K562 (cell line): Measurements from ENCODE around the gene PCED1B. TPM values are rescaled to one million over a fixed set of nuclear protein-coding genes. Genes with fewer than 3 reads are reported as not detected.

Source experiments
- ATAC-seq: fragments of 200-7000 bp; cut with Tn5 transposase; 3 replicates; pipeline ENCODE4 v1.9.1; 2020; ENCODE audit warnings: moderate library complexity
- BruUV-seq: library from RNA; stranded (reverse); fragments of 400-500 nt; replicated peaks from 2 replicates; lab custom pipeline; 2021; lab: Mats Ljungman, UMichigan
- CTCF ChIA-PET: fragments of 300-600 bp; formaldehyde crosslinking; extraction: SDS; loops from one replicate; lab custom pipeline; 2021; ENCODE audit warnings: low intra/inter-chr PET ratio; lab: Yijun Ruan, JAX
- POLR2A ChIA-PET: fragments of 300-600, 350-650 bp; sonication (Branson Sonifier 250); formaldehyde crosslinking; extraction: SDS; loops from one replicate; lab custom pipeline; 2021; ENCODE audit warnings: antibody characterized with exemption, inconsistent platforms; lab: Yijun Ruan, JAX
- DNase-seq, 4 experiments: peaks; one replicate each; pipeline versions ENCODE4 v3.0.0 to v3.0.0-alpha.2; 2011 to 2018; ENCODE audit warnings: low spot score in 3 of 4, mixed read lengths in 3 of 4; ENCODE audit errors: extremely low read depth in 1 of 4
- FAIRE-seq: peaks from 2 replicates; lab custom pipeline; 2011; peaks lifted over from hg19 to GRCh38; lab: Jason Lieb, UNC
- H2AFZ ChIP-seq: 2 replicates; pipeline ENCODE4 v1.6.0; 2011; ENCODE audit warnings: low read depth, low read length, control low read depth, inconsistent platforms
- H3K27ac ChIP-seq: fragments of 200-600 bp; 3 replicates; pipeline ENCODE4 v1.8.0; 2011; ENCODE audit warnings: low read depth, mild to moderate bottlenecking, control low read depth, inconsistent platforms, low read length, moderate library complexity, mixed read lengths; ENCODE audit errors: extremely low read depth
- H3K27me3 ChIP-seq, 2 experiments: fragments of 300-600 bp in 1 of 2; 2 replicates in 1 of 2; 3 replicates in 1 of 2; pipeline versions ENCODE4 v1.6.0 to v1.8.0; 2011; ENCODE audit warnings: inconsistent platforms in 2 of 2, low read length in 2 of 2, mild to moderate bottlenecking in 1 of 2, mixed read lengths in 1 of 2, moderate library complexity in 1 of 2; ENCODE audit not compliant: control insufficient read depth in 2 of 2, insufficient read depth in 2 of 2
- H3K36me3 ChIP-seq: fragments of 300-600 bp; 3 replicates; pipeline ENCODE4 v1.8.0; 2011; ENCODE audit warnings: mild to moderate bottlenecking, low read length, inconsistent platforms; ENCODE audit not compliant: control insufficient read depth, insufficient read depth
- H3K4me1 ChIP-seq, 2 experiments: fragments of 200-600 bp in 1 of 2; replicated peaks in 1 of 2; 2 replicates in 1 of 2; 3 replicates in 1 of 2; pipeline versions ENCODE4 v1.5.1 to v1.8.0; 2011; ENCODE audit warnings: inconsistent platforms in 2 of 2, low read length in 2 of 2, mild to moderate bottlenecking in 1 of 2, mixed read lengths in 1 of 2, moderate library complexity in 1 of 2; ENCODE audit not compliant: control insufficient read depth in 2 of 2, insufficient read depth in 2 of 2
- H3K4me2 ChIP-seq: 2 replicates; pipeline ENCODE4 v1.6.1; 2011; ENCODE audit warnings: low read length, control low read depth, inconsistent platforms, mixed read lengths; ENCODE audit not compliant: insufficient read depth
- H3K4me3 ChIP-seq: fragments of 200-600 bp; sonication (generic), shearing (Covaris generic); 2 replicates; pipeline ENCODE4 v1.5.1; 2016; ENCODE audit warnings: control low read depth, inconsistent platforms
- H3K79me2 ChIP-seq: fragments of 200-600 bp; 3 replicates; pipeline ENCODE4 v1.8.0; 2011; ENCODE audit warnings: low read length, inconsistent platforms; ENCODE audit not compliant: control insufficient read depth, insufficient read depth
- H3K9ac ChIP-seq, 2 experiments: 2 replicates each; pipeline versions ENCODE4 v1.6.0 to v1.6.1; 2011; ENCODE audit warnings: low read depth in 2 of 2, low read length in 2 of 2, control low read depth in 1 of 2, inconsistent platforms in 1 of 2, mild to moderate bottlenecking in 1 of 2, mixed read lengths in 1 of 2; ENCODE audit not compliant: insufficient read depth in 1 of 2
- H3K9me1 ChIP-seq: one replicate; pipeline ENCODE4 v1.6.0; 2011; ENCODE audit warnings: inconsistent platforms, mild to moderate bottlenecking, low read length, moderate library complexity; ENCODE audit not compliant: control insufficient read depth, insufficient read depth
- H3K9me3 ChIP-seq: replicated peaks from 2 replicates; pipeline ENCODE4 v1.5.1; 2011; ENCODE audit warnings: low read depth, low read length, inconsistent platforms; ENCODE audit not compliant: control insufficient read depth, insufficient read depth
- H4K20me1 ChIP-seq: replicated peaks from 2 replicates; pipeline ENCODE4 v1.6.1; 2011; ENCODE audit warnings: low read length, inconsistent platforms, mixed read lengths; ENCODE audit not compliant: control insufficient read depth, insufficient read depth
- ADNP ChIP-seq: fragments of 200-800 bp; sonication (Bioruptor generic); IDR thresholded peaks from 2 replicates; pipeline ENCODE4 v1.6.1; 2016; ENCODE audit warnings: missing genetic modification characterization, missing compliant biosample characterization
- CBX8 ChIP-seq: fragments of 200-600 bp; sonication (generic); IDR thresholded peaks from 2 replicates; pipeline ENCODE4 v1.6.1; 2012; ENCODE audit warnings: borderline replicate concordance, mixed run types, low read depth, mild to moderate bottlenecking, moderate library complexity, mixed read lengths, low read length, control low read depth, inconsistent platforms; ENCODE audit not compliant: poor library complexity, severe bottlenecking; ENCODE audit errors: extremely low read depth
- EP300 ChIP-seq: IDR thresholded peaks from 2 replicates; pipeline ENCODE4 v1.6.1; 2012; ENCODE audit warnings: low read length, improper control_type of control experiment
- GTF2F1 ChIP-seq: IDR thresholded peaks from 2 replicates; pipeline ENCODE4 v1.6.1; 2011; ENCODE audit warnings: low read depth, low read length, improper control_type of control experiment
- HNRNPK ChIP-seq: fragments of 200-400 bp; formaldehyde crosslinking; IDR thresholded peaks from one replicate; pipeline ENCODE4 v1.6.1; 2018; ENCODE audit warnings: mild to moderate bottlenecking, low read depth, low read length; ENCODE audit not compliant: poor library complexity, severe bottlenecking
- NFE2 ChIP-seq: IDR thresholded peaks from 2 replicates; pipeline ENCODE4 v1.6.1; 2014; ENCODE audit warnings: antibody characterized with exemption, low read depth
- ZNF41 ChIP-seq: fragments of 250-450 bp; sonication (Bioruptor Pico); conservative IDR thresholded peaks from 2 replicates; pipeline ENCODE4 v1.4.0; 2020; ENCODE audit warnings: mild to moderate bottlenecking
- ZNF707 ChIP-seq: fragments of 250-450 bp; sonication (Bioruptor Pico); conservative IDR thresholded peaks from 2 replicates; pipeline ENCODE4 v1.8.0; 2022; ENCODE audit warnings: inconsistent platforms, mild to moderate bottlenecking, moderate library complexity
- WGBS: fragments of 100-300 bp; shearing (Covaris generic); methylation state at CpG from one replicate; pipeline ENCODE4 v1.1.6; 2016; ENCODE audit warnings: low coverage, mixed read lengths; ENCODE audit not compliant: insufficient coverage; ENCODE audit errors: missing lambda C conversion rate; 5-methylcytosine and 5-hydroxymethylcytosine counted together
- in situ Hi-C: fragments of 300-500 bp; cut with MboI; formaldehyde crosslinking; loops from 4 replicates; pipeline ENCODE4 v1.15.0; 2018; ENCODE audit warnings: inconsistent platforms, mixed read lengths
- intact Hi-C: fragments of 100-400 bp; cut with micrococcal nuclease; formaldehyde crosslinking; loops from 2 replicates; pipeline ENCODE4 v1.14.2; 2022
- polyA plus RNA-seq, 8 experiments: library from polyadenylated mRNA; depleted of rRNA in 4 of 8; stranded (reverse) in 5 of 8; unstranded in 3 of 8; fragments of >200 nt; fragmentation: Nextera tagmentation in 2 of 8; fragmentation: Illumina TruSeq in 1 of 8; extraction: Ambion mirVana in 2 of 8; extraction: Trizol in 1 of 8; gene quantifications; 2 replicates each; pipeline versions ENCODE4 v1.2.1 to v1.2.3, GENCODE V29; 2011 to 2014; ENCODE audit warnings: inconsistent platforms in 1 of 8, missing spikeins in 1 of 8
- total RNA-seq, 7 experiments: library from RNA; depleted of rRNA in 6 of 7; stranded (reverse); fragments of >200 nt in 6 of 7; fragmentation: Illumina TruSeq in 2 of 7; extraction: Trizol in 2 of 7; gene quantifications; 2 replicates each; pipeline versions ENCODE4 v1.2.1 to v1.2.3, GENCODE V29; 2011 to 2021; ENCODE audit warnings: low replicate concordance in 1 of 7
- TF ChIP-seq, protein P1 (sequence below): fragments of 250-450 bp; sonication (Bioruptor Pico); IDR thresholded peaks from 2 replicates; pipeline ENCODE4 v1.4.0; 2020; ENCODE audit warnings: mild to moderate bottlenecking
- TF ChIP-seq, protein P2 (sequence below): sonication (generic); formaldehyde crosslinking; IDR thresholded peaks from 2 replicates; pipeline ENCODE4 v1.8.0; 2022; ENCODE audit warnings: mild to moderate bottlenecking, missing genetic modification reagents
- TF ChIP-seq, protein P3 (sequence below), 2 experiments: IDR thresholded peaks in 1 of 2; conservative IDR thresholded peaks in 1 of 2; 2 replicates each; pipeline ENCODE4 v1.6.1; 2016; ENCODE audit warnings: low read depth in 2 of 2, mild to moderate bottlenecking in 1 of 2, missing compliant biosample characterization in 1 of 2, missing genetic modification characterization in 1 of 2, moderate library complexity in 1 of 2
- TF ChIP-seq, protein P4 (sequence below), 2 experiments: IDR thresholded peaks; 2 replicates each; pipeline ENCODE4 v1.6.1; 2012; ENCODE audit warnings: improper control_type of control experiment in 2 of 2, low read depth in 2 of 2, low read length in 2 of 2, borderline replicate concordance in 1 of 2
- TF ChIP-seq, protein P5 (sequence below): fragments of 450-650 bp; IDR thresholded peaks from 2 replicates; pipeline ENCODE4 v1.6.1; 2016

PCED1B gene
- total and polyA plus RNA-seq, 9 of the 15 experiments (the other 6 are each of a cell fraction or from before 2014, with no cell fraction given), result 1.2 to 9.3 (median 2.5) TPM

DNA sequence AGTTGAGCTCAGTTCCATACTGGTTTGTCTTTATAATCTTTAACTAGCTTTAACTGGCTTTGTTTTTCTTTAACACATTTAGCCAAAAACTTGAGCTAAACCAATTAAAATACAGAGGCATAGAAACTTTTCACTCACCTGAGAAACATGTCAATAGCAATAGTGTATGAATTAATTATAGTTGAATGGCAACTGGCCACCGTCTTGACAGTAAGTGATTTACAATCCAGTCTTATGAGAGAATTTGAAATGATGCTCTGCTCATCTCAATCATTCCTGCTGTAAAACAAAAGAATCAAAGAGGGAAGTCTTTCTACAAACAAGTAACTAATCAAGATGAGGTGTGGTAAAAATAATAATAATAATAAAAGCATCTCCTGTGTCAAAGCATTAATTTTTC is 86.9 kb downstream of the PCED1B start:
- in situ Hi-C loops, result no loop called here
- H4K20me1 ChIP-seq, result no peaks in the 10 kb centered on the region
- H3K27ac ChIP-seq, result no peak overlapping the region
- ChIA-PET POLR2A (interaction anchor here (1.0 to 2.0 kb wide), 4 partner anchors 9 to 88 kb away, joined by 3 to 7 read pairs (median 4); no protein-coding TSS in a partner anchor), CTCF (no interaction called here)
- no peak overlapping the region for H3K4me2 ChIP-seq
- H3K4me3 ChIP-seq, result no peak overlapping the region
- DNase-seq, result no peak
- H3K9me3 ChIP-seq, result no peaks in the 10 kb centered on the region
- peaks cover 0 to 10% of the 10 kb centered on the region in 2 experiments; a peak in 4 of 5 replicates for H3K4me1 ChIP-seq
- no peaks in the 10 kb centered on the region for H3K79me2 ChIP-seq
- FAIRE-seq, result no peak
- H3K36me3 ChIP-seq, result no peaks in the 10 kb centered on the region
- H2AFZ ChIP-seq, result no peak overlapping the region
- no peak for ATAC-seq
- no peak overlapping the region for H3K9ac ChIP-seq
- BruUV-seq, result no TSS peak
- intact Hi-C loops, result loop anchor here (5.0 kb wide), 1 partner anchor 84 kb away; no protein-coding TSS in a partner anchor
- WGBS, result 20% methylated on average over 1 of the region's 1 CpG
- H3K9me1 ChIP-seq, result no peaks in the 10 kb centered on the region
- no peaks in the 10 kb centered on the region for H3K27me3 ChIP-seq
- TF ChIP-seq, protein P1, sequence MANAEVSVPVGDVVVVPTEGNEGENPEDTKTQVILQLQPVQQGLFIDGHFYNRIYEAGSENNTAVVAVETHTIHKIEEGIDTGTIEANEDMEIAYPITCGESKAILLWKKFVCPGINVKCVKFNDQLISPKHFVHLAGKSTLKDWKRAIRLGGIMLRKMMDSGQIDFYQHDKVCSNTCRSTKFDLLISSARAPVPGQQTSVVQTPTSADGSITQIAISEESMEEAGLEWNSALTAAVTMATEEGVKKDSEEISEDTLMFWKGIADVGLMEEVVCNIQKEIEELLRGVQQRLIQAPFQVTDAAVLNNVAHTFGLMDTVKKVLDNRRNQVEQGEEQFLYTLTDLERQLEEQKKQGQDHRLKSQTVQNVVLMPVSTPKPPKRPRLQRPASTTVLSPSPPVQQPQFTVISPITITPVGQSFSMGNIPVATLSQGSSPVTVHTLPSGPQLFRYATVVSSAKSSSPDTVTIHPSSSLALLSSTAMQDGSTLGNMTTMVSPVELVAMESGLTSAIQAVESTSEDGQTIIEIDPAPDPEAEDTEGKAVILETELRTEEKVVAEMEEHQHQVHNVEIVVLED (CRISPR knock-in tag), result no peak
- no peak for TF ChIP-seq GTF2F1
- no peak for TF ChIP-seq EP300
- TF ChIP-seq, protein P2, sequence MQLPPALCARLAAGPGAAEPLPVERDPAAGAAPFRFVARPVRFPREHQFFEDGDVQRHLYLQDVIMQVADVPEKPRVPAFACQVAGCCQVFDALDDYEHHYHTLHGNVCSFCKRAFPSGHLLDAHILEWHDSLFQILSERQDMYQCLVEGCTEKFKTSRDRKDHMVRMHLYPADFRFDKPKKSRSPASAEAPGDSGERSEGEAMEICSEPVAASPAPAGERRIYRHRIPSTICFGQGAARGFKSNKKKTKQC, result no peak
- no peak for TF ChIP-seq ZNF707
- no peak for TF ChIP-seq ZNF41 (CRISPR knock-in tag)
- no peak for TF ChIP-seq HNRNPK
- no peak for TF ChIP-seq ADNP (tag)
- no peak for TF ChIP-seq NFE2
- no peak for TF ChIP-seq CBX8
- TF ChIP-seq, protein P3, sequence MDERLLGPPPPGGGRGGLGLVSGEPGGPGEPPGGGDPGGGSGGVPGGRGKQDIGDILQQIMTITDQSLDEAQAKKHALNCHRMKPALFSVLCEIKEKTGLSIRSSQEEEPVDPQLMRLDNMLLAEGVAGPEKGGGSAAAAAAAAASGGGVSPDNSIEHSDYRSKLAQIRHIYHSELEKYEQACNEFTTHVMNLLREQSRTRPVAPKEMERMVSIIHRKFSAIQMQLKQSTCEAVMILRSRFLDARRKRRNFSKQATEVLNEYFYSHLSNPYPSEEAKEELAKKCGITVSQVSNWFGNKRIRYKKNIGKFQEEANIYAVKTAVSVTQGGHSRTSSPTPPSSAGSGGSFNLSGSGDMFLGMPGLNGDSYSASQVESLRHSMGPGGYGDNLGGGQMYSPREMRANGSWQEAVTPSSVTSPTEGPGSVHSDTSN (CRISPR knock-in tag; IDR thresholded peaks at IDR 0.05; ENCODE audit: low read depth), result no peak
- TF ChIP-seq, protein P3 (tag; conservative IDR thresholded peaks at IDR 0.05; ENCODE audit: low read depth), result peak; percentile 69
- TF ChIP-seq, protein P4, sequence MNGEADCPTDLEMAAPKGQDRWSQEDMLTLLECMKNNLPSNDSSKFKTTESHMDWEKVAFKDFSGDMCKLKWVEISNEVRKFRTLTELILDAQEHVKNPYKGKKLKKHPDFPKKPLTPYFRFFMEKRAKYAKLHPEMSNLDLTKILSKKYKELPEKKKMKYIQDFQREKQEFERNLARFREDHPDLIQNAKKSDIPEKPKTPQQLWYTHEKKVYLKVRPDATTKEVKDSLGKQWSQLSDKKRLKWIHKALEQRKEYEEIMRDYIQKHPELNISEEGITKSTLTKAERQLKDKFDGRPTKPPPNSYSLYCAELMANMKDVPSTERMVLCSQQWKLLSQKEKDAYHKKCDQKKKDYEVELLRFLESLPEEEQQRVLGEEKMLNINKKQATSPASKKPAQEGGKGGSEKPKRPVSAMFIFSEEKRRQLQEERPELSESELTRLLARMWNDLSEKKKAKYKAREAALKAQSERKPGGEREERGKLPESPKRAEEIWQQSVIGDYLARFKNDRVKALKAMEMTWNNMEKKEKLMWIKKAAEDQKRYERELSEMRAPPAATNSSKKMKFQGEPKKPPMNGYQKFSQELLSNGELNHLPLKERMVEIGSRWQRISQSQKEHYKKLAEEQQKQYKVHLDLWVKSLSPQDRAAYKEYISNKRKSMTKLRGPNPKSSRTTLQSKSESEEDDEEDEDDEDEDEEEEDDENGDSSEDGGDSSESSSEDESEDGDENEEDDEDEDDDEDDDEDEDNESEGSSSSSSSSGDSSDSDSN (IDR thresholded peaks at IDR 0.05; ENCODE audit: borderline replicate concordance in 1 of 2, low read depth in 2 of 2, low read length in 2 of 2), result 0 out of 4 replicates have a peak, but pooled peaks of 1 of the 2 experiments have one; percentile 26
- TF ChIP-seq, protein P5, sequence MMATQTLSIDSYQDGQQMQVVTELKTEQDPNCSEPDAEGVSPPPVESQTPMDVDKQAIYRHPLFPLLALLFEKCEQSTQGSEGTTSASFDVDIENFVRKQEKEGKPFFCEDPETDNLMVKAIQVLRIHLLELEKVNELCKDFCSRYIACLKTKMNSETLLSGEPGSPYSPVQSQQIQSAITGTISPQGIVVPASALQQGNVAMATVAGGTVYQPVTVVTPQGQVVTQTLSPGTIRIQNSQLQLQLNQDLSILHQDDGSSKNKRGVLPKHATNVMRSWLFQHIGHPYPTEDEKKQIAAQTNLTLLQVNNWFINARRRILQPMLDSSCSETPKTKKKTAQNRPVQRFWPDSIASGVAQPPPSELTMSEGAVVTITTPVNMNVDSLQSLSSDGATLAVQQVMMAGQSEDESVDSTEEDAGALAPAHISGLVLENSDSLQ, result peak; percentile 69
